HG02852 (cell line): ENCODE measurements around the gene CUL2.
"Not testable (repeated sequence)": the region's sequence is repeated elsewhere in the genome, so short reads cannot be mapped to it uniquely, and the experiment has no call there.

Experiments used
- ATAC-seq: cut with Tn5 transposase; IDR thresholded peaks from one replicate; pipeline ENCODE4 v1.9.1; 2021; ENCODE audit warnings: mild to moderate bottlenecking, moderate library complexity; ENCODE audit not compliant: unreplicated experiment

Gene CUL2

DNA sequence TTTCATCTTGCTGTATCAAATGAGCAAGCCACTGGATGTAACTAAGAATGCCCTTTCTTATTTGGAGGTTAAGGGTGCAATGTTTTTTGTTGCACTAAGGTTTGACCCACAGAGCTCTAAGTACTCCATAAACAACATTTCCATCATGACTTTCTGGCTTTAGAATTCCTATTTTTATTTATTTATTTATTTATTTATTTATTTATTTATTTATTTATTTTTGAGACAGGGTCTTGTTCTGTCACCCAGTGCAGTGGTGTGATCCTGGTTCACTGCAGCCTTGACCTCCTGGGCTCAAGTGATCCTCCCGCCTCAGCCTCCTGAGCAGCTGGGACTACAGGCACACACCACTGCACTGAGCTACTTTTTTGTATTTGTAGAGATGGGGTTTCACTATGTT, 9.9 kb downstream of the CUL2 start:
- ATAC-seq, result not testable (repeated sequence)

DNA sequence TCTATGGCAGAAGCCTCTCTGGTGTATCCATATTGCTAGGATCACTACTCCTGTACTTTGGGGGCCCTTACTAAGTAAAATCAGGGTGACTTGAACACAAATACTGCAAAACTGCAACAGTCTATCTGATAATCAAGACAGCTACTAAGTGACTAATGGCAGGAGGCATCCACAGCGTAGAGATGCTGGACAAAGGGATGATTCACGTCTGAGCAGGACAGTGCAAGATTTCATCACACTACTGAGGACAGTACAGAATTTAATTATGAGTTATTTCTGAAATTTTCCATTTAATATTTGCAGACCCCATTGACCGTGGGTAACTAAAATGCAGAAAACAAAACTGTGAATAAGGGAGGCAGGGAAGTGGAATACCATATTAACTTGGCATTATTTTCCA, 10.4 kb downstream of the CUL2 start:
- ATAC-seq, result no peak

DNA sequence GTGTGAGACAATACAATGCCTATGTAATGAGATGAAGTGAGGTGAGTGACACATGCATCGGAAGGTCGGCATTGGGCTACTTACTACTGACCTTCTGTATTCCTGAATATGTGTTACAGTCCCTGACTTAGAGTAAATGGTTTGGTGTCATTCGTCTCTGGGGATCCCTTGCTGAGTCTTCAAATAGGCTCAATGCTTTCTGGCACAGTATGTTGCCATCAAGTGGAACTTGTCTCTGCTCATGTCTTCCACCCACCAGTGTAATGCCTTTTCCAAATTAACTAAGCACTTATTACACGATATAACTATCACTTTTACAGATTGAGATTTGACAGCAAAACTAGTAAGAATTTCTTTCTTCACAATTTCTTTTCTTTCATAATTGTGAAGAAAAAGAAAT, 10.9 kb downstream of the CUL2 start:
- no peak for ATAC-seq

DNA sequence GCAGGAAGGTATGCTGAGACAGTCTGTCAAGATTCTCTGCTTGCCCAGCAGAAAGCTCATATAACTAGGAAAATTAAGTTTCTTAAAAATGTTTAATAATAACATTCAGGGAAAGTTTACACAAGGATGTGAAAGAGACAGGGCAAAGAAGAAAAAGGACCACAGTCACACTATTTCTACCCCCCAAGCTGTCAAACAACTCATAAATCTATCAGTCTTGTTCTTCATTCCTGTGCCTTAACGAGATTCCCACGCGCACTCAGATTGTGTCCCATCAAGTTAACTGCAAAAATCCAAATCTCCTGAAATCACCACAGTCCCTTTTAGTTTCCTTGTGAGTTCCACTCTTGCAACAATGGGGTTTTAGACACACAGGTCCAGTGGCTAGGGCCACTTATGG, 14.9 kb downstream of the CUL2 start:
- ATAC-seq, result no peak

DNA sequence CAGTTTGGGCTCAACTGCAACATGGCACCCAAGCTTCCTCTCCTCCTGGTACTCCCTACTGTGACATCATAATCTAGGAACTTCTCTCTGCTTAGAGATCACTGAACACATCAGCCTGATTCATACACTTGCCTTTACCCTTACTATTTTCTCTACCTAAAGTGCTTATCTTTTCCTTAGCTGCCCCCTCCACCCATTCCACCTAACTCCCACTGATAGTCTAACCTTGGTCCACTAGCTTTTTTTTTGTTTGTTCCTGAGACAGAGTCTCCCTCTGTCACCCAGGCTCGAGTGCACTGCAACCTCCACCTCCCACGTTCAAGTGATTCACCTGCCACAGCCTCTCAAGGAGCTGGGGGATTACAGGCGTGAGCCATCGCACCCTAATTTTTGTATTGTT, 15.9 kb downstream of the CUL2 start:
- no peak for ATAC-seq

DNA sequence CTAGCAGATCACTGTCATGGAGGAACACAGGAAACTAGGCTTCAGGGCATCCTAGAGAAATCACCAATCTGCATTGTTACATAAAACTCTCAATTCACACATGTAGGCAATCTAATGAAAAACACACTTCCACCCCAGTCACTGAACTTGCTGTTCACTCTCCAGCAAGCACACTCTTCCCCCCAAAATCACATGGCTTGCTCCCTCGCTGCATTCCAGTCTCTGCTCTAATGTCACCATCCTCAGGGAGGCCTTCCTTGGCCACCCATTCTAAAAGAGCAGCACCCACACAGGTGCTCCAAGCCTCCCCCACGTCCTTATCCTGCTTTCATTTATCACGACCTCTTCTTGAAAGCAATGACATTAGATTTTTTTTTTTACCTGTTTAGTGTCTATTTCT, 19.6 kb downstream of the CUL2 start:
- ATAC-seq, result no peak

DNA sequence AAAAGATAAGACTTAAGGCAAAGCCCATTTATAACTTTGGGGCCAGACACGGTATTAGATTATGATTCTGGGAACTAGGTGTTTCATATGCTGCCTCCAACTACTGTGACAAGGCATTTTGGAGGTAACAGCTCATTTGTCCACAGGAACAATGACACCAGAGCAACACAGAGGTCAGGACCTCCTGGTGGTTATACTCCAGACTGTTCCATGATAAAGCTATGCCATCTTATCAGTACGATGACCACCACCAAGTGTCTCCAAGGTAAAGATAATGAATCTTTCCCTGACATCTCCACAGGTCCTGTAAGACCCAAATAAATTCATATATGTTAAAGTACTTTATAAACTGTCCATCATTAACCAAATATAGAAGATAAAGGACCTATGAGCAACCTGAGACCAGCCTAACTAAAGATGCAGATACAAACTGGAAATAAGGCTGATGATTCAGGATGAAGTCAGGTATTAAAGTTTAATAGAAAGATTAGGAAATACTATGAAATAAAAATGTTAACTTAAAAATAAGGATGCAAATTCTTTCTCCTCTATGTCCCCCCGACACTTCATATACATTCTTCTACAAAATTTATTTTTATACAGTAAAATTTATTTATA, 26.2 kb downstream of the CUL2 start:
- no peak for ATAC-seq

DNA sequence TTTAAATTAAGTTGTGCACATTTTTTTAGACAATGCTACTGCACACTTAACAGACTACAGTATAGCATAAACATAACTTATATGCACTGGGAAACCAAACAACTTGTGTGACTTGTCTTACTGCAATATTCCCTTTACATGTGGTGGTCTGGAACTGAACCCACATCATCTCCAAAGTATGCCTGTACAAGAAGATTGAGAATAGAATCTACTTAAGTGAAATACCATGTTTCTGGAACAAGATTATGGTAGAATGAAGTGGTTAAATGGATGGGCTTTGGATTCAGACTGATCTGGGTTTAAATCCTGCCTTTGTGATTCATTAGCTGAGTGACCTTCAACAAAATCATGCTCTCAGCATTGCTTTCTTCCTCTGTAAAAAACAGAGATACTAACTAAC, 30.7 kb downstream of the CUL2 start:
- ATAC-seq, result no peak

DNA sequence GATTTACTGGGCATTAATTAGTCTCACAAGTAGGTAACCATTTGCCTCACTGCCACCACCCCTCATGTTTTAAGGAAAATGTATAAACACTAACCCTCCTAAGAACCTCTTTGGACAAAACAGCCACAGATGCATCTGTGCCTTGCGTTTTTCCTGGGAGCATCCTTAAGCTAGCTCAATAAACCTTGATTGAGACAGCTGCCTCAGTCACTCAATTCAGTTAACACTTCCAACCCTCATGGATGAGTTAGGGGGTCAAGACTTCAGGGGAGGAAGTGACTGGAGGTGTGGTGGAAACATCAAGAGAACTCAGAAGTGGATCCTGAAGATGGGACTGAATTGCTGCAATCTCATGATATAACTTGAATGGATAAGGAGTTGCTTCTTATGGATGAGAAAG, 31.5 kb downstream of the CUL2 start:
- no peak for ATAC-seq

DNA sequence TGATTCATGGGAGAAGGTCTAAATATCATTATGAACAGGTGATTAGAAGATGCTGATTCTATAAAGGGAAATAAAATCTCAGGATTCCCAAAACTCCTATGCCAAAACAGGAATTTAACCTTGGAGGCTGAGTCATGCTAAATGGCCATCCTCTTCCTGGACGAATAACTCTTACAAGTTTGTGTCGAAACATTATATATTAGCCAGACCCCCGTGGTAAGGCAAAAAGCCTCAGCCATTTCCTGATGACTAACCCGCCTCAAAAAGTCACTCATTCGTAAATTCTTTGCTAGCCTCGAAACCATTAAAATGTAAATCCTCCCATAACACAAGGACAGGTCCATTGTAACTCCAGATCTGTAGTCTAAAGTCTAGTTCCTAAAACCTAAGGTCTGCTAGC, 32.0 kb downstream of the CUL2 start:
- ATAC-seq, result peak; percentile 72

DNA sequence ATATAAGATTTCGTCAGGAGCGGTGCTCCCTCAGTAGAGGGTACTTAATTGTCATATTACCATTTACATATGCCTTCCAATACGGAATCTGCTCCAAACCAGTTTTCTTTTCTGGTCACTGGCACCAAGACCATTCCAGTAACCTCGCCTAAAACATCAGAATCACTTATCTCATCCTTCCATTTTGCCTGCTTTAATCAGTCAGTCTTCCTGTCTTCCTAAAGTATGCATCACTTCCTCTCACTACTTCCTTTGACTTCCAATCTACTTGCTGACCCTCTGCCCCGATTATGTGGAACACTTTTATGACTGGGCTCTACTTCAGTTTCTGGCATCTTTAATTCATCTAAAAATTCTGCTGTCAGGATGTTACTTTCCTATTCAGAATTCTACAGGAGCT, 33.5 kb downstream of the CUL2 start:
- ATAC-seq, result no peak

DNA sequence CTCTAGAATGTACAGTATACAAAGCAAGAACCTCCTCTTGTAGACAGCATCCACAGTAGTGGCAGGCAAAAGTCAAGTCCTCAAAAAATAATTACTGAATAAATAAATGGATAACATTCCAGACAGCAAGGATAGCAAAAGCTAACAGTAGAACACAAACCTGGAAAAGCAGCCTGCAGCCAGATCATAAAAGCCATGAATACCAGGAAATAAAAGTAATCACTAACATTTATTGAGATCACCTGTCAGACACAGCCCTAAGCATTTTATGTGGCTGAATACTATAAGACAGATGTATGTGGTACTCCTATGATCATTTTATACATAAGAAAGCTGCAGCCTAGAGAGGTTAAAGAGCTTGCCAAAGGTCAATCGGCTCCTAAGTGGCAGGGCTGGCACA, 34.0 kb downstream of the CUL2 start:
- no peak for ATAC-seq

DNA sequence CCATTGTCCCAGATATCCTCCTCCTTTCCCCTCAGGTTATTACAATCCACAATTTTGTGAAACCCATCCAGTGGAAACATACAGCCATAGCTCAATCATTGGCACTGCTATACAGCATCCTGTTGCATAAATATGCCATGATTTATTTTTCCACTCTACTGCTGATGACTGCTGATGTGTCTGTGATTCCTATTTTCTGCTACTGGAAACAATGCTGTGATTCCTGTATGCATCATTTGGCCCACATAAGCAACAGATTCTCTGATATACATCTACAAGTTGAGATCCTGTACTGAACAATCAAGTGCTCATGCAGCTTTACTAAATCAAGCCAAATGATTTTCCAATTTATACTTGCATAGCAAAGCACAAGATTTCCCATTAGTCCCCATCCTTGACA, 39.6 kb downstream of the CUL2 start:
- no peak for ATAC-seq

DNA sequence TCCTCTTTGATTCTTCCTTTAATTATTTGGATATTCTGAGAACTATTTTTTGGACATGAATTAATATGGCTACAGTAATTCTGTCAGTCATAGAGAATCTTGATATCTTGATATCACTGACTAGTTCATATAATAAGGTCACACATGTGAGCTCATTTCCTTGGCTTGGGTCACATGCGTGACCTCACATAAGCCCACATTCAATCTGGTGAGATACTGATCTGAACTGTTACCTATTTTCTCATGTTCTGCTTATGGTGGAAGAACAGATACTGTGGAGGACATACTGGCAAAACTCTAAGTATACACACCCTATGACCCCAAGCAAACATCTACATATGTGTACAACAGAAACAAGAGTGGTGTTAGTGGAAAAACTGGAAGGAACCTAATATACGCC, 44.1 kb downstream of the CUL2 start:
- no peak for ATAC-seq

DNA sequence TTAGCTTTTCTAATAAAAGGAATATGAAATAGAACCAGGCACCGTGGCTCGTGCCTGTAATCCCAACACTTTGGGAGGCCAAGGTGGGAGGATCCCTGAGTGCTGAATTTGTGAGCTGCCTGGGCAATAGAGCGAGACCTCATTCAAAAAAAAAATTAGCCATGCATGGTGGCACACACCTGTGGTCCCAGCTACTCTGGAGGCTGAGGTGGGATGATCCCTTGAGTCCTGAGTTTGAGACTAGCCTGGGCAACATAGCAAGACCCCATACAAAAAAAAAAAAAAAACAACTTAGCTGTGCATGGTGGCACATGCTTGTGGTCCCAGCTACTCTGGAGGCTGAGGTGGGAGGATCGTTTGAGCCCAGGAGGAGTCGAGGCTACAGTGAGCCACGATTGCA, 44.9 kb downstream of the CUL2 start:
- ATAC-seq, result not testable (repeated sequence)

DNA sequence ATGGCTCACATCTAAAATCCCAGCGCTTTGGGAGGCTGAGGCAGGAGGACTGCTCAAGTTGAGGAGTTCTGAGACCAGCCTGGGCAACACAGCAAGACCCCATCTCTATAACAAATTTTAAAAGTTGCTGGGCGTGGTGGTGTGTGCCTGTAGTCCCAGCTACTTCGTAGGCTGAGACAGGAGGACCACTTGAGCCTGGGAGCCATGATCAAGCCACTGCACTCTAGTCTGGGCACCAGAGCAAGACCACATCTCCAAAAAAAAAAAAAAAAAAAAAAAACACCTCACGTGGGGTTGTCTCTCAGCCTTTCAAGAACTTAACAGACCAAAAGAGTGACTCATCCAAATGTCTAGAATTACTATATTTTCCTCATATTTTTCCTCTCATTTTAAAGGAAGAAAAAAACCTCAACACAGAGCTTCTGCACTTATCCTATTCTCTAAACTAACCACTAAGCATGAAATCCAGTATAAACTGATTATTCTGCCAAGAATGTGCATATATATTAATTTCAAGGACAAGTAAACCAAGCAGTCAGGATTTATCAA, 46.3 kb downstream of the CUL2 start:
- ATAC-seq, result no peak

DNA sequence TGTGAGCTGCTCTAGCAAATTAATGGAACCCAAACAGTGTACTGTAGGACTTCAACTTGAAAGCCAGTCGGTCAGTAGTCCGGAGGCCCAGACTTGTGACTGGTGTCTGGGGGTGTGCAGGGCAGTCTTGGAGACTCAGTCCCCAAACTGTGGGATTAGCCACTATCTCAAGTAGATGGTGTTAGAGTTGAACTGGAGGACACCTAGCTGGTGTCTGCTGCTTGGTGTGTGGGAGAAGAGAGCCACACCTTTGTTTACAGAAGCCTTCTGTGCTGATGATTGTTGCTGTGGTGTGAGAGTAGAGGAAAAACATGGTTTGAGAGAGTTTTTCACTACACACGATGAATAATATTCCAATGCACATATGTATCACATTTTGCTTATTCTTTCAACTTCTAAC, 47.4 kb downstream of the CUL2 start:
- no peak for ATAC-seq

DNA sequence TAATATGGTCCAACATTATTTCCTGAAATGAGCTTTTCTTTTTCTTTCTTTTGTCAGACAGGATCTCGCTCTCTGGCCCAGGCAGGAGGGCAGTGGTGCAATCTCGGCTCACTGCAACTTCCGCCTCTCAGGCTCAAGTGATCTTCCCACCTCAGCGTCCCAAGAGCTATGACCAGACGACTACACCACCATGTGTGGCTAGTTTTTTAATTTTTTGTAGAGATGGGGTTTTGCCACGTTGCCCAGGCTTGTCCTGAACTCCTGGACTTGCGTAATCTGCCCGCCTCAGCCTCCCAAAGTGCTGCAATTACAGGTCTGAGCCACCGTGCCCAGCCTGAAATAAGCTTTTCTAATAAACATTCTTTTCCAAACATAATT, 48.6 kb downstream of the CUL2 start:
- no peak for ATAC-seq

DNA sequence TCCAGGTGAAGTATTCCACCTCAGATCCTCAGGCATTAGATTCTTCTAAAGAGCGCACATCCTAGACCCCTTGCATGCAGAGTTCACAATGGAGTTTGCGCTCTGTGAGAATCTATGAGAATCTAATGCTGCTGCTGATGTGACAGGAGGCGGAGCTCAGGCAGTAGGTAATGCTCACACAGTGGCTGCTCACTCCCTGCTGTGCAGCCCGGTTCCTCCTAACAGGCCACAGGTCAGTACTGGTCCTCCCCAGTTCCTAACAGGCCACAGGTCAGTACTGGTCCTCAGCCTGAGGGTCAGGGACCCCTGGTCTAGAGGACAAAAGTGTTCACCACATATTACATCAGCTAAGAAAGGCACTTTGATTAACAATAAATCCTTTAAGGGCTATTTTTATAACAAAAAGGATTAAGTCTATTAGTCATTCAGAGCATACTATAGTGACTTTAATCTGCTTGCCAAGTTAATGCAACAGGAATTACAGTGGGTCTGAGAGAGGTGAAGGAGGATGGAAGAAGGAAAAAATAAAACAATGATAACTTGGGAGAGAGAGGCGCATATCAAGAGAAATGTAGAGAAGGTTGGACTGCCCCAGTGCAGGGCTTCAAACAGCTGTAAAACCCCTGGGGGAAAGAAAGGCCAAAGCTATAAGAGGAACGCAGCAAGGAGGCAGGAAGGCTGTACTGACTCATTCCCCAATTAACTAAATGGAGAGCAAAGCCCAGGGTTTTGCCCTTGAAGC, 49.2 kb downstream of the CUL2 start:
- peak; percentile 47 for ATAC-seq

DNA sequence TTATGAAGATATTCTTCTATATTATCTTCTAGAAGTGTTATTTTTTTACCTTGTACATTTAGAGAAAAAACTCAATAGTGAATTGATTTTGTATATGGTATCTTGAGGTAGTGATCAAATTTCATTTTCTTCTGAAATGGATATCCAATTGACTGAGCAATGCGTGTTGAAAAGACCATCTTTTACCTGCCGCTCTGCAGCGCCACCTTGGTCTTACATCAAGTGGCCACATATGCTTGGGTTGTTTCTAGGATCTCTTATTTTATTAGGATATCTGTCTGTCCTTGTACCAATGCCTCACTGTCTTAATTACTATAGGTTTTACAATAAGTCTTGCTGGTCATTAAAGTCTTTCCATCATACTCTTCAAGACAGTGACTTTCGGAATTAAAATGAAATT, 53.0 kb downstream of the CUL2 start:
- ATAC-seq, result no peak

DNA sequence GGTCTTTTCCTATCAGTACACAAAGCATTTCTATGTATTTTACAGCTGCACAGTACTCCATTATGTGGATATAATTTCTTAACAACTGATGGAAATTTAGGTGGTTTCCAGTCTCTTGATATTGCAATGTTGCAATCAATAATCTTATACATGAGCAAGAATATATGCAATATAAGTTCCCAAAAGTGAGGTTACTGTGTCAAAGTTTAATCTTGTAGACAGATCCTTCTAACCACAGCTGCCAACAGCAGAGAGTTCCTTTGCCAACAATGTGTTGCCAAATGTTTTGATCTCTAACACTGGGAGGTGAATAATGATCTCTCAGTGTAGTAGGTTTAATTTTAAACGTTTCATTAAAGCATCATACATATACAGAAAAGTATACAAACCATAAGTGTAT, 54.5 kb downstream of the CUL2 start:
- ATAC-seq, result no peak

DNA sequence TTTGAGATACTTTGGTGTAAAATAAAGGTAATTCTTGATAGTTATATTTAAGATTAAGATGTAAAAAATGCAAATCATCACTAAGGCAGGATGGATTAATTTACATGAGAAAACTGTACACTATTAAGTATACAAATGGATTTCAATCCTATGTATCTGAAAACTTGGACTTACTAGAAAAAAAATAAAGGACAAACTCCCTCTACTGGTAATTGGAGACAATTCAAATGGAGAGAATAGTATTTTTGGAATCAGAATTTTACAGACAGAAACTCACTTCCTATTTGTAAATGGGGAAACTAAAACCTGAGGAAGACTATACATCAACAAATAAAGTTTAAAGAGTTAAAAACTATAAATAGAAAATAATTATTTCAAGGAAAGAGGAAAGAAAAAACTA, 62.6 kb downstream of the CUL2 start:
- ATAC-seq, result no peak

DNA sequence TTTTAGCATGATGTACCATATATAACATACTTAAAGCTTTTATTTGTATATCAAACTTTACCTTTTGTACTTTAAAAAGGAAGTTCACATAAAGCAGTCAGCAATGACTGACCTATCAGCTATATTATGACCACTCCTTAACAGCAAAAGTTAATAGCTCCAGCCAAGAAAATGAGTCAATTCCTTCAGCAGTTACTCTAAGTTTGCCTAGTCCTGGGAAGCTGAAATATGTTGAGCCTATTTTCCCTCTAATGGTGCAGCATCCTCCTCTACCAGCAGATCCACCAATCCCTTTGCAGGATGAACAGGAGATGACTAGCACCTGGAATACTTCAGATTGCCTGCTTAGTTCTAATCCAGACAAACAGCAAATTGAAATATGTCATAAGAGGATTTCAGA, 64.2 kb downstream of the CUL2 start:
- no peak for ATAC-seq
